PC-3 (cell line): Measurements from ENCODE around the gene PDCD5. TPM values are rescaled to one million over a fixed set of nuclear protein-coding genes. Genes with fewer than 3 reads are reported as not detected.

Experiments used
- ATAC-seq: fragments of 200-7000 bp; cut with Tn5 transposase; 2 replicates; pipeline ENCODE4 v1.9.1; 2020; ENCODE audit warnings: mild to moderate bottlenecking, moderate library complexity
- BruUV-seq: library from RNA; stranded (reverse); fragments of 400-500 nt; replicated peaks from 2 replicates; lab custom pipeline; 2021; lab: Mats Ljungman, UMichigan
- CTCF ChIA-PET: fragments of 300-600 bp; sonication (Branson Sonifier 250); formaldehyde crosslinking; loops from one replicate; lab custom pipeline; 2022; ENCODE audit warnings: antibody characterized with exemption; lab: Charles Lee
- POLR2A ChIA-PET: fragments of 300-600 bp; sonication (Branson Sonifier 250); formaldehyde crosslinking; loops from one replicate; lab custom pipeline; 2022; ENCODE audit warnings: antibody characterized with exemption; ENCODE audit not compliant: unreplicated experiment; lab: Charles Lee
- DNase-seq: peaks from one replicate; pipeline ENCODE4 v3.0.0-alpha.2; 2015
- H2AFZ ChIP-seq: fragments of 300-600 bp; sonication (generic); 2 replicates; pipeline ENCODE4 v1.6.0; 2016; ENCODE audit warnings: antibody characterized with exemption, low read length
- H3F3A ChIP-seq: fragments of 300-600 bp; sonication (generic); one replicate; pipeline ENCODE4 v1.6.0; 2017; ENCODE audit warnings: antibody characterized with exemption, low read length, control low read depth, mild to moderate bottlenecking; ENCODE audit not compliant: unreplicated experiment
- H3K27ac ChIP-seq: fragments of 300-600 bp; sonication (generic); 2 replicates; pipeline ENCODE4 v1.5.1; 2016; ENCODE audit warnings: mild to moderate bottlenecking, low read length
- H3K27me3 ChIP-seq: fragments of 300-600 bp; sonication (generic); 2 replicates; pipeline ENCODE4 v1.6.1; 2016; ENCODE audit warnings: low read length, mixed read lengths
- H3K36me3 ChIP-seq: fragments of 300-600 bp; sonication (generic); 2 replicates; pipeline ENCODE4 v1.6.1; 2016; ENCODE audit warnings: low read depth, mixed run types, low read length, mixed read lengths
- H3K4me1 ChIP-seq: fragments of 300-600 bp; sonication (generic); 2 replicates; pipeline ENCODE4 v1.5.1; 2016; ENCODE audit warnings: low read length; ENCODE audit not compliant: insufficient read depth
- H3K4me2 ChIP-seq: fragments of 300-600 bp; sonication (generic); 2 replicates; pipeline ENCODE4 v1.6.0; 2016; ENCODE audit warnings: low read length
- H3K4me3 ChIP-seq: fragments of 300-600 bp; sonication (generic); 2 replicates; pipeline ENCODE4 v1.5.1; 2016; ENCODE audit warnings: mild to moderate bottlenecking, low read length, mixed read lengths
- H3K79me2 ChIP-seq: fragments of 300-600 bp; sonication (generic); 2 replicates; pipeline ENCODE4 v1.6.1; 2017; ENCODE audit warnings: low read length, mixed read lengths
- H3K9ac ChIP-seq: fragments of 300-600 bp; sonication (generic); 2 replicates; pipeline ENCODE4 v1.6.0; 2016; ENCODE audit warnings: mild to moderate bottlenecking, low read length
- H3K9me2 ChIP-seq: fragments of 300-600 bp; sonication (generic); replicated peaks from 2 replicates; pipeline ENCODE4 v1.6.1; 2016; ENCODE audit warnings: mixed run types, low read length, mixed read lengths
- H3K9me3 ChIP-seq: fragments of 300-600 bp; sonication (generic); 2 replicates; pipeline ENCODE4 v1.6.1; 2016; ENCODE audit warnings: low read length, mixed read lengths
- H4K20me1 ChIP-seq: fragments of 300-600 bp; sonication (generic); 2 replicates; pipeline ENCODE4 v1.6.1; 2016; ENCODE audit warnings: low read length, mixed read lengths
- CTCF ChIP-seq: fragments of 300-600 bp; sonication (generic); conservative IDR thresholded peaks from 2 replicates; pipeline ENCODE4 v1.5.1; 2017; ENCODE audit warnings: antibody characterized with exemption, low read depth, mild to moderate bottlenecking, low read length
- EZH2 ChIP-seq: fragments of 300-600 bp; sonication (generic); IDR thresholded peaks from one replicate; pipeline ENCODE4 v1.6.1; 2017; ENCODE audit warnings: antibody characterized with exemption, mild to moderate bottlenecking, low read length; ENCODE audit not compliant: unreplicated experiment
- EZH2phosphoT487 ChIP-seq: fragments of 300-600 bp; sonication (generic); IDR thresholded peaks from 2 replicates; pipeline ENCODE4 v1.6.1; 2018; ENCODE audit warnings: mild to moderate bottlenecking, antibody characterized with exemption, low read length, borderline replicate concordance
- intact Hi-C: fragments of 100-400 bp; cut with micrococcal nuclease; formaldehyde crosslinking; loops from 2 replicates; pipeline ENCODE4 v1.9.0; 2023
- total RNA-seq: library from RNA; depleted of rRNA; stranded (reverse); fragments of >200 nt; gene quantifications from 2 replicates; pipeline ENCODE4 v1.2.3, GENCODE V29; 2014

The PDCD5 gene
- total RNA-seq, 1 experiment from 2014 or later = 203 TPM

GRCh38 chr19:32619051-32619685, 38.2 kb downstream of the PDCD5 start:
- Histone ChIP-seq H3K4me2 (no peak overlapping the region), H3K27me3 (no peaks in the 10 kb centered on the region), H3K36me3 (peaks cover 7% of the 10 kb centered on the region), H3K9ac (no peak overlapping the region), H3K4me3 (no peak overlapping the region), H3K9me2 (no peaks in the 10 kb centered on the region), H3K4me1 (no peaks in the 10 kb centered on the region), H3K27ac (no peak overlapping the region), H4K20me1 (no peaks in the 10 kb centered on the region), H3F3A (no peaks in the 10 kb centered on the region), H2AFZ (no peak overlapping the region), H3K9me3 (no peaks in the 10 kb centered on the region), H3K79me2 (no peaks in the 10 kb centered on the region)
- ATAC-seq (no peak), DNase-seq (no peak)
- no TSS peak for BruUV-seq
- TF ChIP-seq CTCF = no peak
- TF ChIP-seq EZH2 = no peak
- no peak for TF ChIP-seq EZH2phosphoT487
- intact Hi-C loops = no loop called here
- ChIA-PET POLR2A (no interaction called here), CTCF (no interaction called here)

- H4K20me1 ChIP-seq = no peaks in the 10 kb centered on the region
- ChIA-PET POLR2A (no interaction called here), CTCF (no interaction called here)
- H3K9me2 ChIP-seq = no peaks in the 10 kb centered on the region
- no peak overlapping the region for H3K27ac ChIP-seq
- no peak overlapping the region for H3K9ac ChIP-seq
- H3K36me3 ChIP-seq = no peaks in the 10 kb centered on the region
- no peaks in the 10 kb centered on the region for H3K27me3 ChIP-seq
- no peak overlapping the region for H3K4me2 ChIP-seq
- DNase-seq (no peak), ATAC-seq (no peak)
- no peak overlapping the region for H3K4me3 ChIP-seq
- TF ChIP-seq CTCF = no peak
- no peak for TF ChIP-seq EZH2phosphoT487
- no peak for TF ChIP-seq EZH2
- no peak overlapping the region for H2AFZ ChIP-seq
- no peaks in the 10 kb centered on the region for H3F3A ChIP-seq
- no peaks in the 10 kb centered on the region for H3K9me3 ChIP-seq
- no peaks in the 10 kb centered on the region for H3K4me1 ChIP-seq
- no peaks in the 10 kb centered on the region for H3K79me2 ChIP-seq
- intact Hi-C loops = no loop called here
- no TSS peak for BruUV-seq
Measured at GRCh38 chr19:32622002-32622401, 41.0 kb downstream of the PDCD5 start.

- Histone ChIP-seq H3K4me1 (no peaks in the 10 kb centered on the region), H3K9me3 (no peaks in the 10 kb centered on the region), H3K4me3 (no peak overlapping the region), H2AFZ (no peak overlapping the region), H3K9ac (no peak overlapping the region), H4K20me1 (no peaks in the 10 kb centered on the region), H3K27me3 (no peaks in the 10 kb centered on the region), H3K79me2 (no peaks in the 10 kb centered on the region), H3F3A (no peaks in the 10 kb centered on the region), H3K4me2 (no peak overlapping the region), H3K9me2 (no peaks in the 10 kb centered on the region), H3K36me3 (no peaks in the 10 kb centered on the region), H3K27ac (no peak overlapping the region)
- no TSS peak for BruUV-seq
- ATAC-seq (no peak), DNase-seq (no peak)
- ChIA-PET POLR2A (no interaction called here), CTCF (no interaction called here)
- intact Hi-C loops = no loop called here
- TF ChIP-seq EZH2 (no peak), EZH2phosphoT487 (no peak), CTCF (no peak)
Measured at GRCh38 chr19:32624410-32624809, 43.4 kb downstream of the PDCD5 start.
